K562 (cell line): ENCODE measurements around the gene OSBPL10. TPM values are rescaled to one million over a fixed set of nuclear protein-coding genes. Genes with fewer than 3 reads are reported as not detected.

Experiments
- ATAC-seq: fragments of 200-7000 bp; cut with Tn5 transposase; 3 replicates; pipeline ENCODE4 v1.9.1; 2020; ENCODE audit warnings: moderate library complexity
- BruUV-seq: library from RNA; stranded (reverse); fragments of 400-500 nt; replicated peaks from 2 replicates; lab custom pipeline; 2021; lab: Mats Ljungman, UMichigan
- CTCF ChIA-PET: fragments of 300-600 bp; formaldehyde crosslinking; extraction: SDS; loops from one replicate; lab custom pipeline; 2021; ENCODE audit warnings: low intra/inter-chr PET ratio; lab: Yijun Ruan, JAX
- POLR2A ChIA-PET: fragments of 300-600, 350-650 bp; sonication (Branson Sonifier 250); formaldehyde crosslinking; extraction: SDS; loops from one replicate; lab custom pipeline; 2021; ENCODE audit warnings: antibody characterized with exemption, inconsistent platforms; lab: Yijun Ruan, JAX
- DNase-seq, 4 experiments: peaks; one replicate each; pipeline versions ENCODE4 v3.0.0 to v3.0.0-alpha.2; 2011 to 2018; ENCODE audit warnings: low spot score in 3 of 4, mixed read lengths in 3 of 4; ENCODE audit errors: extremely low read depth in 1 of 4
- FAIRE-seq: peaks from 2 replicates; lab custom pipeline; 2011; peaks lifted over from hg19 to GRCh38; lab: Jason Lieb, UNC
- H2AFZ ChIP-seq: 2 replicates; pipeline ENCODE4 v1.6.0; 2011; ENCODE audit warnings: low read depth, low read length, control low read depth, inconsistent platforms
- H3K27ac ChIP-seq: fragments of 200-600 bp; 3 replicates; pipeline ENCODE4 v1.8.0; 2011; ENCODE audit warnings: low read depth, mild to moderate bottlenecking, control low read depth, inconsistent platforms, low read length, moderate library complexity, mixed read lengths; ENCODE audit errors: extremely low read depth
- H3K27me3 ChIP-seq, 2 experiments: fragments of 300-600 bp in 1 of 2; 2 replicates in 1 of 2; 3 replicates in 1 of 2; pipeline versions ENCODE4 v1.6.0 to v1.8.0; 2011; ENCODE audit warnings: inconsistent platforms in 2 of 2, low read length in 2 of 2, mild to moderate bottlenecking in 1 of 2, mixed read lengths in 1 of 2, moderate library complexity in 1 of 2; ENCODE audit not compliant: control insufficient read depth in 2 of 2, insufficient read depth in 2 of 2
- H3K36me3 ChIP-seq: fragments of 300-600 bp; 3 replicates; pipeline ENCODE4 v1.8.0; 2011; ENCODE audit warnings: mild to moderate bottlenecking, low read length, inconsistent platforms; ENCODE audit not compliant: control insufficient read depth, insufficient read depth
- H3K4me1 ChIP-seq, 2 experiments: fragments of 200-600 bp in 1 of 2; replicated peaks in 1 of 2; 2 replicates in 1 of 2; 3 replicates in 1 of 2; pipeline versions ENCODE4 v1.5.1 to v1.8.0; 2011; ENCODE audit warnings: inconsistent platforms in 2 of 2, low read length in 2 of 2, mild to moderate bottlenecking in 1 of 2, mixed read lengths in 1 of 2, moderate library complexity in 1 of 2; ENCODE audit not compliant: control insufficient read depth in 2 of 2, insufficient read depth in 2 of 2
- H3K4me2 ChIP-seq: 2 replicates; pipeline ENCODE4 v1.6.1; 2011; ENCODE audit warnings: low read length, control low read depth, inconsistent platforms, mixed read lengths; ENCODE audit not compliant: insufficient read depth
- H3K4me3 ChIP-seq: fragments of 200-600 bp; sonication (generic), shearing (Covaris generic); 2 replicates; pipeline ENCODE4 v1.5.1; 2016; ENCODE audit warnings: control low read depth, inconsistent platforms
- H3K79me2 ChIP-seq: fragments of 200-600 bp; 3 replicates; pipeline ENCODE4 v1.8.0; 2011; ENCODE audit warnings: low read length, inconsistent platforms; ENCODE audit not compliant: control insufficient read depth, insufficient read depth
- H3K9ac ChIP-seq, 2 experiments: 2 replicates each; pipeline versions ENCODE4 v1.6.0 to v1.6.1; 2011; ENCODE audit warnings: low read depth in 2 of 2, low read length in 2 of 2, control low read depth in 1 of 2, inconsistent platforms in 1 of 2, mild to moderate bottlenecking in 1 of 2, mixed read lengths in 1 of 2; ENCODE audit not compliant: insufficient read depth in 1 of 2
- H3K9me1 ChIP-seq: one replicate; pipeline ENCODE4 v1.6.0; 2011; ENCODE audit warnings: inconsistent platforms, mild to moderate bottlenecking, low read length, moderate library complexity; ENCODE audit not compliant: control insufficient read depth, insufficient read depth
- H3K9me3 ChIP-seq: replicated peaks from 2 replicates; pipeline ENCODE4 v1.5.1; 2011; ENCODE audit warnings: low read depth, low read length, inconsistent platforms; ENCODE audit not compliant: control insufficient read depth, insufficient read depth
- H4K20me1 ChIP-seq: replicated peaks from 2 replicates; pipeline ENCODE4 v1.6.1; 2011; ENCODE audit warnings: low read length, inconsistent platforms, mixed read lengths; ENCODE audit not compliant: control insufficient read depth, insufficient read depth
- CBX1 ChIP-seq: sonication (generic); IDR thresholded peaks from 2 replicates; pipeline ENCODE4 v1.6.1; 2016; ENCODE audit warnings: antibody characterized with exemption, low read depth, mild to moderate bottlenecking
- EP300 ChIP-seq: IDR thresholded peaks from 2 replicates; pipeline ENCODE4 v1.6.1; 2012; ENCODE audit warnings: low read length, improper control_type of control experiment
- HNRNPL ChIP-seq: fragments of 200-400 bp; formaldehyde crosslinking; IDR thresholded peaks from 2 replicates; pipeline ENCODE4 v1.6.1; 2017; ENCODE audit warnings: low read depth, mild to moderate bottlenecking, low read length
- NCOA6 ChIP-seq: fragments of 450-650 bp; IDR thresholded peaks from 2 replicates; pipeline ENCODE4 v1.6.1; 2017; ENCODE audit warnings: mild to moderate bottlenecking
- SPI1 ChIP-seq: IDR thresholded peaks from 2 replicates; pipeline ENCODE4 v1.6.1; 2011; ENCODE audit warnings: low read depth, low read length, control low read depth, borderline replicate concordance
- SRF ChIP-seq, 2 experiments: fragments of 250-450, 450-650 bp in 1 of 2; sonication (Bioruptor Pico) in 1 of 2; sonication (generic) in 1 of 2; formaldehyde crosslinking; IDR thresholded peaks; 2 replicates each; pipeline versions ENCODE4 v1.5.0 to v1.5.1; 2020 to 2022; ENCODE audit warnings: mild to moderate bottlenecking in 1 of 2, missing genetic modification reagents in 1 of 2
- XRCC4 ChIP-seq: IDR thresholded peaks from one replicate; pipeline ENCODE4 v1.6.1; 2011; ENCODE audit not compliant: insufficient read depth, insufficient read length; ENCODE audit errors: extremely low read depth
- ZKSCAN3 ChIP-seq: fragments of 250-450 bp; sonication (Bioruptor Pico); IDR thresholded peaks from 2 replicates; pipeline ENCODE4 v1.4.0; 2020
- ZNF79 ChIP-seq: fragments of 250-450 bp; sonication (Bioruptor Pico); IDR thresholded peaks from 2 replicates; pipeline ENCODE4 v1.4.0; 2020; ENCODE audit warnings: low read depth, mild to moderate bottlenecking, moderate library complexity
- WGBS: fragments of 100-300 bp; shearing (Covaris generic); methylation state at CpG from one replicate; pipeline ENCODE4 v1.1.6; 2016; ENCODE audit warnings: low coverage, mixed read lengths; ENCODE audit not compliant: insufficient coverage; ENCODE audit errors: missing lambda C conversion rate; 5-methylcytosine and 5-hydroxymethylcytosine counted together
- in situ Hi-C: fragments of 300-500 bp; cut with MboI; formaldehyde crosslinking; loops from 4 replicates; pipeline ENCODE4 v1.15.0; 2018; ENCODE audit warnings: inconsistent platforms, mixed read lengths
- intact Hi-C: fragments of 100-400 bp; cut with micrococcal nuclease; formaldehyde crosslinking; loops from 2 replicates; pipeline ENCODE4 v1.14.2; 2022
- polyA plus RNA-seq, 8 experiments: library from polyadenylated mRNA; depleted of rRNA in 4 of 8; stranded (reverse) in 5 of 8; unstranded in 3 of 8; fragments of >200 nt; fragmentation: Nextera tagmentation in 2 of 8; fragmentation: Illumina TruSeq in 1 of 8; extraction: Ambion mirVana in 2 of 8; extraction: Trizol in 1 of 8; gene quantifications; 2 replicates each; pipeline versions ENCODE4 v1.2.1 to v1.2.3, GENCODE V29; 2011 to 2014; ENCODE audit warnings: inconsistent platforms in 1 of 8, missing spikeins in 1 of 8
- total RNA-seq, 7 experiments: library from RNA; depleted of rRNA in 6 of 7; stranded (reverse); fragments of >200 nt in 6 of 7; fragmentation: Illumina TruSeq in 2 of 7; extraction: Trizol in 2 of 7; gene quantifications; 2 replicates each; pipeline versions ENCODE4 v1.2.1 to v1.2.3, GENCODE V29; 2011 to 2021; ENCODE audit warnings: low replicate concordance in 1 of 7
- TF ChIP-seq, protein P1 (sequence below): fragments of 450-650 bp; formaldehyde crosslinking; conservative IDR thresholded peaks from 2 replicates; pipeline ENCODE4 v1.4.0; 2022; ENCODE audit warnings: mild to moderate bottlenecking, missing genetic modification characterization
- TF ChIP-seq, protein P2 (sequence below): fragments of 250-450 bp; sonication (Bioruptor Pico); IDR thresholded peaks from 2 replicates; pipeline ENCODE4 v1.5.0; 2022; ENCODE audit warnings: mild to moderate bottlenecking
- TF ChIP-seq, protein P3 (sequence below): conservative IDR thresholded peaks from 2 replicates; pipeline ENCODE4 v1.6.1; 2011; ENCODE audit warnings: low read depth, mild to moderate bottlenecking, low read length; ENCODE audit not compliant: control insufficient read depth
- TF ChIP-seq, protein P4 (sequence below): fragments of 200-800 bp; sonication (Bioruptor generic); IDR thresholded peaks from 2 replicates; pipeline ENCODE4 v1.6.1; 2016; ENCODE audit warnings: missing genetic modification characterization, missing compliant biosample characterization

OSBPL10 gene
- total and polyA plus RNA-seq, 9 of the 15 experiments (the other 6 are each of a cell fraction or from before 2014, with no cell fraction given) = 0.03 to 0.19 (median 0.14) TPM; not detected in 2

DNA sequence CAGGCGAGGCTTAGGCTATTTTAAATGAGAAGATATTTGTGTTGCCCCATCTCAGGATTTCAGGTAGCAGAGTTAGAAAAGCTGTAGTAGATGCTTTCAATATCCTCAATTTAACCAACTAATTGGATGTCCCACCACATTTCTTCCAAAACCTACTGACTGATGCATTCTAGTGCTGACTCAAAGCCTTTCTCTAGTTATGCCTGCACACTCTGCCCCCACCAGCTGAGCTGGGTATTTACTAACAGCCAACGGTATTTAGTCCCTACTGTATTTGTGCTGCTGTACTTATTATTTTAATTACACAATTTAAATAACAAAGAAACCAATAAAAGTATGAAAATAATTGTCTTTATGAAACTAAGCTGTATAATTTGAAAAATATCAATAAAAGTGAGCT lies 139.5 kb downstream of the OSBPL10 start:
- no peak overlapping the region for H3K4me3 ChIP-seq
- 0 out of 5 replicates have a peak, but pooled peaks cover 0 to 6% of the 10 kb centered on the region in 2 experiments for H3K27me3 ChIP-seq
- BruUV-seq = no TSS peak
- intact Hi-C loops (no loop called here), in situ Hi-C loops (no loop called here)
- H3K9ac ChIP-seq = no peak overlapping the region
- ChIA-PET POLR2A (interaction anchor here (0.5 to 1.2 kb wide), 3 partner anchors 10 to 419 kb away, joined by 3 read pairs; no protein-coding TSS in a partner anchor), CTCF (no interaction called here)
- no peaks in the 10 kb centered on the region for H3K9me3 ChIP-seq
- no peaks in the 10 kb centered on the region for H3K4me1 ChIP-seq
- ATAC-seq (no peak), FAIRE-seq (no peak), DNase-seq (no peak)
- WGBS = 0% methylated on average over 2 of the region's 2 CpGs
- H3K27ac ChIP-seq = no peak overlapping the region
- H3K4me2 ChIP-seq = no peak overlapping the region
- no peaks in the 10 kb centered on the region for H3K36me3 ChIP-seq
- no peak overlapping the region for H2AFZ ChIP-seq
- H3K79me2 ChIP-seq = no peaks in the 10 kb centered on the region
- H3K9me1 ChIP-seq = no peaks in the 10 kb centered on the region
- no peaks in the 10 kb centered on the region for H4K20me1 ChIP-seq
- TF ChIP-seq, protein P1, sequence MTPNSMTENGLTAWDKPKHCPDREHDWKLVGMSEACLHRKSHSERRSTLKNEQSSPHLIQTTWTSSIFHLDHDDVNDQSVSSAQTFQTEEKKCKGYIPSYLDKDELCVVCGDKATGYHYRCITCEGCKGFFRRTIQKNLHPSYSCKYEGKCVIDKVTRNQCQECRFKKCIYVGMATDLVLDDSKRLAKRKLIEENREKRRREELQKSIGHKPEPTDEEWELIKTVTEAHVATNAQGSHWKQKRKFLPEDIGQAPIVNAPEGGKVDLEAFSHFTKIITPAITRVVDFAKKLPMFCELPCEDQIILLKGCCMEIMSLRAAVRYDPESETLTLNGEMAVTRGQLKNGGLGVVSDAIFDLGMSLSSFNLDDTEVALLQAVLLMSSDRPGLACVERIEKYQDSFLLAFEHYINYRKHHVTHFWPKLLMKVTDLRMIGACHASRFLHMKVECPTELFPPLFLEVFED (CRISPR knock-in tag) = no peak
- no peak for TF ChIP-seq XRCC4
- no peak for TF ChIP-seq CBX1
- no peak for TF ChIP-seq ZNF79 (CRISPR knock-in tag)
- no peak for TF ChIP-seq NCOA6
- no peak for TF ChIP-seq SRF (CRISPR knock-in tag; IDR thresholded peaks at IDR 0.05)
- TF ChIP-seq ZKSCAN3 (CRISPR knock-in tag) = no peak
- TF ChIP-seq EP300 = no peak
- TF ChIP-seq, protein P2, sequence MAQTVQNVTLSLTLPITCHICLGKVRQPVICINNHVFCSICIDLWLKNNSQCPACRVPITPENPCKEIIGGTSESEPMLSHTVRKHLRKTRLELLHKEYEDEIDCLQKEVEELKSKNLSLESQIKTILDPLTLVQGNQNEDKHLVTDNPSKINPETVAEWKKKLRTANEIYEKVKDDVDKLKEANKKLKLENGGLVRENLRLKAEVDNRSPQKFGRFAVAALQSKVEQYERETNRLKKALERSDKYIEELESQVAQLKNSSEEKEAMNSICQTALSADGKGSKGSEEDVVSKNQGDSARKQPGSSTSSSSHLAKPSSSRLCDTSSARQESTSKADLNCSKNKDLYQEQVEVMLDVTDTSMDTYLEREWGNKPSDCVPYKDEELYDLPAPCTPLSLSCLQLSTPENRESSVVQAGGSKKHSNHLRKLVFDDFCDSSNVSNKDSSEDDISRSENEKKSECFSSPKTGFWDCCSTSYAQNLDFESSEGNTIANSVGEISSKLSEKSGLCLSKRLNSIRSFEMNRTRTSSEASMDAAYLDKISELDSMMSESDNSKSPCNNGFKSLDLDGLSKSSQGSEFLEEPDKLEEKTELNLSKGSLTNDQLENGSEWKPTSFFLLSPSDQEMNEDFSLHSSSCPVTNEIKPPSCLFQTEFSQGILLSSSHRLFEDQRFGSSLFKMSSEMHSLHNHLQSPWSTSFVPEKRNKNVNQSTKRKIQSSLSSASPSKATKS = no peak
- TF ChIP-seq, protein P3, sequence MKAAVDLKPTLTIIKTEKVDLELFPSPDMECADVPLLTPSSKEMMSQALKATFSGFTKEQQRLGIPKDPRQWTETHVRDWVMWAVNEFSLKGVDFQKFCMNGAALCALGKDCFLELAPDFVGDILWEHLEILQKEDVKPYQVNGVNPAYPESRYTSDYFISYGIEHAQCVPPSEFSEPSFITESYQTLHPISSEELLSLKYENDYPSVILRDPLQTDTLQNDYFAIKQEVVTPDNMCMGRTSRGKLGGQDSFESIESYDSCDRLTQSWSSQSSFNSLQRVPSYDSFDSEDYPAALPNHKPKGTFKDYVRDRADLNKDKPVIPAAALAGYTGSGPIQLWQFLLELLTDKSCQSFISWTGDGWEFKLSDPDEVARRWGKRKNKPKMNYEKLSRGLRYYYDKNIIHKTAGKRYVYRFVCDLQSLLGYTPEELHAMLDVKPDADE = no peak
- TF ChIP-seq SPI1 = no peak
- no peak for TF ChIP-seq HNRNPL
- TF ChIP-seq, protein P4, sequence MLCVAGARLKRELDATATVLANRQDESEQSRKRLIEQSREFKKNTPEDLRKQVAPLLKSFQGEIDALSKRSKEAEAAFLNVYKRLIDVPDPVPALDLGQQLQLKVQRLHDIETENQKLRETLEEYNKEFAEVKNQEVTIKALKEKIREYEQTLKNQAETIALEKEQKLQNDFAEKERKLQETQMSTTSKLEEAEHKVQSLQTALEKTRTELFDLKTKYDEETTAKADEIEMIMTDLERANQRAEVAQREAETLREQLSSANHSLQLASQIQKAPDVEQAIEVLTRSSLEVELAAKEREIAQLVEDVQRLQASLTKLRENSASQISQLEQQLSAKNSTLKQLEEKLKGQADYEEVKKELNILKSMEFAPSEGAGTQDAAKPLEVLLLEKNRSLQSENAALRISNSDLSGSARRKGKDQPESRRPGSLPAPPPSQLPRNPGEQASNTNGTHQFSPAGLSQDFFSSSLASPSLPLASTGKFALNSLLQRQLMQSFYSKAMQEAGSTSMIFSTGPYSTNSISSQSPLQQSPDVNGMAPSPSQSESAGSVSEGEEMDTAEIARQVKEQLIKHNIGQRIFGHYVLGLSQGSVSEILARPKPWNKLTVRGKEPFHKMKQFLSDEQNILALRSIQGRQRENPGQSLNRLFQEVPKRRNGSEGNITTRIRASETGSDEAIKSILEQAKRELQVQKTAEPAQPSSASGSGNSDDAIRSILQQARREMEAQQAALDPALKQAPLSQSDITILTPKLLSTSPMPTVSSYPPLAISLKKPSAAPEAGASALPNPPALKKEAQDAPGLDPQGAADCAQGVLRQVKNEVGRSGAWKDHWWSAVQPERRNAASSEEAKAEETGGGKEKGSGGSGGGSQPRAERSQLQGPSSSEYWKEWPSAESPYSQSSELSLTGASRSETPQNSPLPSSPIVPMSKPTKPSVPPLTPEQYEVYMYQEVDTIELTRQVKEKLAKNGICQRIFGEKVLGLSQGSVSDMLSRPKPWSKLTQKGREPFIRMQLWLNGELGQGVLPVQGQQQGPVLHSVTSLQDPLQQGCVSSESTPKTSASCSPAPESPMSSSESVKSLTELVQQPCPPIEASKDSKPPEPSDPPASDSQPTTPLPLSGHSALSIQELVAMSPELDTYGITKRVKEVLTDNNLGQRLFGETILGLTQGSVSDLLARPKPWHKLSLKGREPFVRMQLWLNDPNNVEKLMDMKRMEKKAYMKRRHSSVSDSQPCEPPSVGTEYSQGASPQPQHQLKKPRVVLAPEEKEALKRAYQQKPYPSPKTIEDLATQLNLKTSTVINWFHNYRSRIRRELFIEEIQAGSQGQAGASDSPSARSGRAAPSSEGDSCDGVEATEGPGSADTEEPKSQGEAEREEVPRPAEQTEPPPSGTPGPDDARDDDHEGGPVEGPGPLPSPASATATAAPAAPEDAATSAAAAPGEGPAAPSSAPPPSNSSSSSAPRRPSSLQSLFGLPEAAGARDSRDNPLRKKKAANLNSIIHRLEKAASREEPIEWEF (CRISPR knock-in tag) = no peak
